ENCODE results near the gene GLT1D1. TPM values are rescaled to one million over a fixed set of nuclear protein-coding genes. Genes with fewer than 3 reads are reported as not detected.
"Not testable (repeated sequence)": the region's sequence is repeated elsewhere in the genome, so short reads cannot be mapped to it uniquely, and the experiment has no call there.

The GLT1D1 gene
- total RNA-seq, 8 experiments from 2014 or later = 0.17 to 2.3 (median 0.41) TPM; not detected in 1

- ATAC-seq (replicated peaks in 6 of 8) = peak; percentile 93 to 98 (median 96)
- H3K4me1 ChIP-seq (replicated peaks in 1 of 2) = peaks cover 0 to 13% of the 10 kb centered on the region in 2 donors
- WGBS, 10 experiments = 0 to 44% (median 8%) methylated on average over 2 to 19 of the region's 63 CpGs; no CpG with 5 or more reads in 1 of the 10 experiments
- peak within 1 kb of the TSS; percentile 90 to 91 for H3K27ac ChIP-seq
- peak within 1 kb of the TSS; percentile 50 to 63 (median 56) for H3K4me3 ChIP-seq
- in situ Hi-C loops (cut with MboI; ENCODE audit: low pct_unique_long_range_greater_than_20kb in 2 of 9, low sequenced_read_pairs in 9 of 9, unreplicated experiment in 9 of 9) = loop anchor here in 2 of 9 experiments (25.0 kb wide), 2 partner anchors 562 to 1088 kb away; partner anchors contain the start of genes TMEM132C (in 1 of the 2) and TMEM132D (in 1 of the 2)
Observed at GRCh38 chr12:128823916-128824839, 29.1 kb upstream of the GLT1D1 start, which contains the start of gene SLC15A4. Gene SLC15A4, minus strand, starts transcription at chr12:128823958. Its CDS starts 15 bp downstream, at chr12:128823943.

GRCh38 chr12:128825835-128826234, 27.4 kb upstream of the GLT1D1 start:
- Histone ChIP-seq H3K27ac (no peak overlapping the region), H3K4me3 (no peak overlapping the region), H3K4me1 (replicated peaks in 1 of 2) (peaks cover 0 to 13% of the 10 kb centered on the region in 2 donors)
- no peak for ATAC-seq (replicated peaks in 6 of 8)
- in situ Hi-C loops (cut with MboI; ENCODE audit: low pct_unique_long_range_greater_than_20kb in 2 of 9, low sequenced_read_pairs in 9 of 9, unreplicated experiment in 9 of 9) = no loop called here
- 17 to 91% (median 43%) methylated on average over 1 to 4 of the region's 4 CpGs; no CpG with 5 or more reads in 2 of the 10 experiments for WGBS, 10 experiments

GRCh38 chr12:128827724-128828123, 25.6 kb upstream of the GLT1D1 start:
- H3K4me3 ChIP-seq = no peak overlapping the region
- no peak for ATAC-seq (replicated peaks in 6 of 8)
- H3K4me1 ChIP-seq (replicated peaks in 1 of 2) = peaks cover 0 to 5% of the 10 kb centered on the region in 2 donors
- H3K27ac ChIP-seq = no peak overlapping the region
- in situ Hi-C loops (cut with MboI; ENCODE audit: low pct_unique_long_range_greater_than_20kb in 2 of 9, low sequenced_read_pairs in 9 of 9, unreplicated experiment in 9 of 9) = no loop called here
- WGBS, 10 experiments = 30 to 80% (median 60%) methylated on average over 1 to 2 of the region's 2 CpGs; no CpG with 5 or more reads in 7 of the 10 experiments

GRCh38 chr12:128829861-128830504, 23.3 kb upstream of the GLT1D1 start:
- H3K4me1 ChIP-seq (replicated peaks in 1 of 2) = peaks cover 0 to under 1% of the 10 kb centered on the region in 2 donors
- no peak overlapping the region for H3K4me3 ChIP-seq
- no peak overlapping the region for H3K27ac ChIP-seq
- WGBS, 10 experiments = 18 to 80% (median 54%) methylated on average over 1 to 7 of the region's 8 CpGs; no CpG with 5 or more reads in 1 of the 10 experiments
- in situ Hi-C loops (cut with MboI; ENCODE audit: low pct_unique_long_range_greater_than_20kb in 2 of 9, low sequenced_read_pairs in 9 of 9, unreplicated experiment in 9 of 9) = no loop called here
- ATAC-seq (replicated peaks in 6 of 8) = no peak

GRCh38 chr12:128830505-128830893, 22.8 kb upstream of the GLT1D1 start:
- Histone ChIP-seq H3K27ac (no peak overlapping the region), H3K4me1 (replicated peaks in 1 of 2) (no peaks in the 10 kb centered on the region), H3K4me3 (no peak overlapping the region)
- in situ Hi-C loops (cut with MboI; ENCODE audit: low pct_unique_long_range_greater_than_20kb in 2 of 9, low sequenced_read_pairs in 9 of 9, unreplicated experiment in 9 of 9) = no loop called here
- 58 to 100% (median 73%) methylated on average over 1 to 7 of the region's 7 CpGs; no CpG with 5 or more reads in 3 of the 10 experiments for WGBS, 10 experiments
- no peak for ATAC-seq (replicated peaks in 6 of 8)

GRCh38 chr12:128833418-128833817, 19.9 kb upstream of the GLT1D1 start:
- 60 to 92% (median 78%) methylated on average over 1 to 10 of the region's 10 CpGs; no CpG with 5 or more reads in 5 of the 10 experiments for WGBS, 10 experiments
- in situ Hi-C loops (cut with MboI; ENCODE audit: low pct_unique_long_range_greater_than_20kb in 2 of 9, low sequenced_read_pairs in 9 of 9, unreplicated experiment in 9 of 9) = no loop called here
- H3K27ac ChIP-seq = no peak overlapping the region
- no peak overlapping the region for H3K4me3 ChIP-seq
- H3K4me1 ChIP-seq (replicated peaks in 1 of 2) = no peaks in the 10 kb centered on the region
- no peak for ATAC-seq (replicated peaks in 6 of 8)

GRCh38 chr12:128839885-128840284, 13.4 kb upstream of the GLT1D1 start:
- 0 to 85% (median 58%) methylated on average over 1 to 9 of the region's 12 CpGs for WGBS, 10 experiments
- H3K4me1 ChIP-seq (replicated peaks in 1 of 2); H3K27ac ChIP-seq; in situ Hi-C loops (cut with MboI; ENCODE audit: low pct_unique_long_range_greater_than_20kb in 2 of 9, low sequenced_read_pairs in 9 of 9, unreplicated experiment in 9 of 9); H3K4me3 ChIP-seq; ATAC-seq (replicated peaks in 6 of 8): not testable (repeated sequence)

GRCh38 chr12:128840862-128841468, 12.3 kb upstream of the GLT1D1 start:
- in situ Hi-C loops (cut with MboI; ENCODE audit: low pct_unique_long_range_greater_than_20kb in 2 of 9, low sequenced_read_pairs in 9 of 9, unreplicated experiment in 9 of 9) = no loop called here
- H3K4me3 ChIP-seq = no peak overlapping the region
- ATAC-seq (replicated peaks in 6 of 8) = no peak
- 14 to 100% (median 36%) methylated on average over 1 to 8 of the region's 8 CpGs for WGBS, 10 experiments
- no peak overlapping the region for H3K27ac ChIP-seq
- H3K4me1 ChIP-seq (replicated peaks in 1 of 2) = no peaks in the 10 kb centered on the region

GRCh38 chr12:128842579-128842978, 10.7 kb upstream of the GLT1D1 start:
- Histone ChIP-seq H3K4me1 (replicated peaks in 1 of 2) (no peaks in the 10 kb centered on the region), H3K4me3 (no peak overlapping the region), H3K27ac (no peak overlapping the region)
- in situ Hi-C loops (cut with MboI; ENCODE audit: low pct_unique_long_range_greater_than_20kb in 2 of 9, low sequenced_read_pairs in 9 of 9, unreplicated experiment in 9 of 9) = no loop called here
- 18 to 85% (median 49%) methylated on average over 2 to 8 of the region's 11 CpGs; no CpG with 5 or more reads in 5 of the 10 experiments for WGBS, 10 experiments
- ATAC-seq (replicated peaks in 6 of 8) = no peak

- H3K27ac ChIP-seq = no peak overlapping the region
- ATAC-seq (replicated peaks in 6 of 8) = no peak
- H3K4me3 ChIP-seq = no peak overlapping the region
- H3K4me1 ChIP-seq (replicated peaks in 1 of 2) = no peaks in the 10 kb centered on the region
- 3 to 100% (median 22%) methylated on average over 1 to 4 of the region's 4 CpGs; no CpG with 5 or more reads in 4 of the 10 experiments for WGBS, 10 experiments
- in situ Hi-C loops (cut with MboI; ENCODE audit: low pct_unique_long_range_greater_than_20kb in 2 of 9, low sequenced_read_pairs in 9 of 9, unreplicated experiment in 9 of 9) = no loop called here
Observed at GRCh38 chr12:128843538-128843937, 9.7 kb upstream of the GLT1D1 start.

GRCh38 chr12:128844031-128844635, 9.1 kb upstream of the GLT1D1 start:
- 13 to 60% (median 40%) methylated on average over 1 of the region's 11 CpGs; no CpG with 5 or more reads in 7 of the 10 experiments for WGBS, 10 experiments
- no peak overlapping the region for H3K4me3 ChIP-seq
- ATAC-seq (replicated peaks in 6 of 8) = peak in 1 of 8 experiments; percentile 66
- H3K4me1 ChIP-seq (replicated peaks in 1 of 2) = no peaks in the 10 kb centered on the region
- in situ Hi-C loops (cut with MboI; ENCODE audit: low pct_unique_long_range_greater_than_20kb in 2 of 9, low sequenced_read_pairs in 9 of 9, unreplicated experiment in 9 of 9) = no loop called here
- no peak overlapping the region for H3K27ac ChIP-seq

- 20 to 80% methylated on average over 1 to 2 of the region's 27 CpGs; no CpG with 5 or more reads in 8 of the 10 experiments for WGBS, 10 experiments
- H3K4me1 ChIP-seq (replicated peaks in 1 of 2); H3K4me3 ChIP-seq; H3K27ac ChIP-seq; ATAC-seq (replicated peaks in 6 of 8); in situ Hi-C loops (cut with MboI; ENCODE audit: low pct_unique_long_range_greater_than_20kb in 2 of 9, low sequenced_read_pairs in 9 of 9, unreplicated experiment in 9 of 9): not testable (repeated sequence)
Observed at GRCh38 chr12:128846671-128847070, 6.6 kb upstream of the GLT1D1 start.

Data from motor neuron (in vitro differentiated cells).